K562 (cell line): ENCODE data around the gene NRG2. TPM values are rescaled to one million over a fixed set of nuclear protein-coding genes. Genes with fewer than 3 reads are reported as not detected.

Experiments used
- ARHGAP35 ChIP-seq: fragments of 450-650 bp; IDR thresholded peaks from 2 replicates; pipeline ENCODE4 v1.6.1; 2018; ENCODE audit not compliant: partially characterized antibody
- ARID1B ChIP-seq: fragments of 450-650 bp; IDR thresholded peaks from 2 replicates; pipeline ENCODE4 v1.6.1; 2016; ENCODE audit warnings: antibody characterized with exemption, mild to moderate bottlenecking, inconsistent platforms
- CBX1 ChIP-seq: sonication (generic); IDR thresholded peaks from 2 replicates; pipeline ENCODE4 v1.6.1; 2016; ENCODE audit warnings: antibody characterized with exemption, low read depth, mild to moderate bottlenecking
- DDX20 ChIP-seq: fragments of 450-650 bp; IDR thresholded peaks from 2 replicates; pipeline ENCODE4 v1.6.1; 2016; ENCODE audit warnings: missing genetic modification characterization, low read depth, mild to moderate bottlenecking, missing compliant biosample characterization, moderate library complexity
- HDAC1 ChIP-seq, 2 experiments: fragments of 450-650 bp; IDR thresholded peaks; 2 replicates each; pipeline ENCODE4 v1.6.1; 2016 to 2017; ENCODE audit warnings: inconsistent platforms in 1 of 2, mild to moderate bottlenecking in 1 of 2, moderate library complexity in 1 of 2
- HNRNPUL1 ChIP-seq: fragments of 200-400 bp; formaldehyde crosslinking; IDR thresholded peaks from 2 replicates; pipeline ENCODE4 v1.6.1; 2017; ENCODE audit warnings: low read length
- JUND ChIP-seq, 2 experiments: IDR thresholded peaks; 2 replicates in 1 of 2; 3 replicates in 1 of 2; pipeline ENCODE4 v1.6.1; 2011; ENCODE audit warnings: borderline replicate concordance in 2 of 2, low read depth in 2 of 2, low read length in 2 of 2, improper control_type of control experiment in 1 of 2, missing biosample characterization in 1 of 2, missing genetic modification characterization in 1 of 2, missing genetic modification reagents in 1 of 2
- MAFF ChIP-seq: IDR thresholded peaks from 2 replicates; pipeline ENCODE4 v1.6.1; 2012; ENCODE audit warnings: low read length, improper control_type of control experiment
- MBD2 ChIP-seq: sonication (generic); IDR thresholded peaks from 2 replicates; pipeline ENCODE4 v1.6.1; 2016; ENCODE audit warnings: low read depth, borderline replicate concordance
- NFATC3 ChIP-seq: fragments of 450-650 bp; IDR thresholded peaks from 2 replicates; pipeline ENCODE4 v1.6.1; 2017; ENCODE audit warnings: mild to moderate bottlenecking
- POLR3A ChIP-seq: IDR thresholded peaks from 2 replicates; pipeline ENCODE4 v1.6.1; 2011; ENCODE audit warnings: borderline replicate concordance, mild to moderate bottlenecking, moderate library complexity; ENCODE audit not compliant: insufficient read length, insufficient read depth; ENCODE audit errors: extremely low read depth
- SIN3B ChIP-seq: fragments of 450-650 bp; IDR thresholded peaks from 2 replicates; pipeline ENCODE4 v1.6.1; 2017; ENCODE audit warnings: low read depth, mild to moderate bottlenecking, moderate library complexity
- TEAD1 ChIP-seq, 2 experiments: fragments of 450-650 bp in 1 of 2; sonication (generic) in 1 of 2; formaldehyde crosslinking; IDR thresholded peaks; 2 replicates each; pipeline versions ENCODE4 v1.4.0 to v1.8.0; 2020 to 2022; ENCODE audit warnings: mild to moderate bottlenecking in 2 of 2, missing genetic modification reagents in 1 of 2
- THRAP3 ChIP-seq: fragments of 450-650 bp; IDR thresholded peaks from 2 replicates; pipeline ENCODE4 v1.6.1; 2016; ENCODE audit warnings: mild to moderate bottlenecking, inconsistent platforms, borderline replicate concordance
- U2AF1 ChIP-seq: fragments of 200-400 bp; formaldehyde crosslinking; optimal IDR thresholded peaks from 2 replicates; pipeline ENCODE3; 2017; ENCODE audit warnings: mild to moderate bottlenecking, low read depth, low read length, moderate library complexity
- ZNF384 ChIP-seq: IDR thresholded peaks from 2 replicates; pipeline ENCODE4 v1.6.1; 2012; ENCODE audit warnings: low read depth, low read length, improper control_type of control experiment
- ZNF436 ChIP-seq: fragments of 250-450, 450-650 bp; sonication (Bioruptor Pico); formaldehyde crosslinking; IDR thresholded peaks from 2 replicates; pipeline ENCODE4 v1.7.0; 2020; ENCODE audit warnings: mild to moderate bottlenecking
- polyA plus RNA-seq, 8 experiments: library from polyadenylated mRNA; depleted of rRNA in 4 of 8; stranded (reverse) in 5 of 8; unstranded in 3 of 8; fragments of >200 nt; fragmentation: Nextera tagmentation in 2 of 8; fragmentation: Illumina TruSeq in 1 of 8; extraction: Ambion mirVana in 2 of 8; extraction: Trizol in 1 of 8; gene quantifications; 2 replicates each; pipeline versions ENCODE4 v1.2.1 to v1.2.3, GENCODE V29; 2011 to 2014; ENCODE audit warnings: inconsistent platforms in 1 of 8, missing spikeins in 1 of 8
- total RNA-seq, 7 experiments: library from RNA; depleted of rRNA in 6 of 7; stranded (reverse); fragments of >200 nt in 6 of 7; fragmentation: Illumina TruSeq in 2 of 7; extraction: Trizol in 2 of 7; gene quantifications; 2 replicates each; pipeline versions ENCODE4 v1.2.1 to v1.2.3, GENCODE V29; 2011 to 2021; ENCODE audit warnings: low replicate concordance in 1 of 7
- TF ChIP-seq, protein P1 (sequence below): sonication (generic); formaldehyde crosslinking; IDR thresholded peaks from 2 replicates; pipeline ENCODE4 v1.8.1; 2023; ENCODE audit warnings: mild to moderate bottlenecking, missing genetic modification reagents
- TF ChIP-seq, protein P2 (sequence below): IDR thresholded peaks from 2 replicates; pipeline ENCODE4 v1.6.1; 2011; ENCODE audit not compliant: insufficient read length; ENCODE audit errors: extremely low read depth
- TF ChIP-seq, protein P3 (sequence below), 2 experiments: IDR thresholded peaks; 2 replicates each; pipeline ENCODE4 v1.6.1; 2012; ENCODE audit warnings: improper control_type of control experiment in 2 of 2, low read depth in 2 of 2, low read length in 2 of 2, borderline replicate concordance in 1 of 2
- TF ChIP-seq, protein P4 (sequence below): sonication (generic); formaldehyde crosslinking; IDR thresholded peaks from 2 replicates; pipeline ENCODE4 v1.8.0; 2022; ENCODE audit warnings: mild to moderate bottlenecking, missing genetic modification reagents

Gene NRG2
- total and polyA plus RNA-seq, 9 of the 15 experiments (the other 6 are each of a cell fraction or from before 2014, with no cell fraction given): not detected

DNA sequence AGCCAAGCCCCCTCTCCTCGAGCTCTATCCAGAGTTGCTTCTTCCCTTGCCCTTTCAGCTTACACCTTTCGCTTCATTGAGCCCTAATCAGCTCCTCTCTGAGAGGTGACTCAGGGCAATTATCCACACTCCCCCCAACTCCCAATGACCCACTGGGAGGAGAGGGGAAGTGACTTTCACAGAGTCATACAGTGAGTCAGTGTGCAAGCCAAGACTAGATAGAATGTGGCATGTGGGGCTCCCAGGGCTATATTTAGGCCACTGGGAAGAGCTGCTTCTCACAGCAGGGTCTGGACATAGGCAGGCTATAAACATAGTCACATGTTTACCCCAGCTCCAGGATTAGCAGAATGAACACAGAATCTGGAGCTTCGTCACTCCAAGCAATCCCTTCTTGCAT is 57.4 kb downstream of the NRG2 start (continued):
- TF ChIP-seq, protein P1, sequence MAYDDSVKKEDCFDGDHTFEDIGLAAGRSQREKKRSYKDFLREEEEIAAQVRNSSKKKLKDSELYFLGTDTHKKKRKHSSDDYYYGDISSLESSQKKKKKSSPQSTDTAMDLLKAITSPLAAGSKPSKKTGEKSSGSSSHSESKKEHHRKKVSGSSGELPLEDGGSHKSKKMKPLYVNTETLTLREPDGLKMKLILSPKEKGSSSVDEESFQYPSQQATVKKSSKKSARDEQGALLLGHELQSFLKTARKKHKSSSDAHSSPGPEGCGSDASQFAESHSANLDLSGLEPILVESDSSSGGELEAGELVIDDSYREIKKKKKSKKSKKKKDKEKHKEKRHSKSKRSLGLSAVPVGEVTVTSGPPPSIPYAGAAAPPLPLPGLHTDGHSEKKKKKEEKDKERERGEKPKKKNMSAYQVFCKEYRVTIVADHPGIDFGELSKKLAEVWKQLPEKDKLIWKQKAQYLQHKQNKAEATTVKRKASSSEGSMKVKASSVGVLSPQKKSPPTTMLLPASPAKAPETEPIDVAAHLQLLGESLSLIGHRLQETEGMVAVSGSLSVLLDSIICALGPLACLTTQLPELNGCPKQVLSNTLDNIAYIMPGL (CRISPR knock-in tag): no peak
- TF ChIP-seq TEAD1 (CRISPR knock-in tag; IDR thresholded peaks at IDR 0.05) (no peak), JUND (IDR thresholded peaks at IDR 0.05; ENCODE audit: borderline replicate concordance, low read depth, low read length) (peak; percentile 86), JUND (tag; IDR thresholded peaks at IDR 0.05; ENCODE audit: borderline replicate concordance, low read depth, low read length) (peak; percentile 77; the same call in 1 of the 3 replicates), ARHGAP35 (no peak), POLR3A (no peak), MAFF (peak; percentile 57; the same call in 1 of the 2 replicates), THRAP3 (no peak), DDX20 (no peak), SIN3B (no peak), U2AF1 (no peak), ZNF436 (no peak), ZNF384 (no peak), MBD2 (no peak), HDAC1 (IDR thresholded peaks at IDR 0.05) (no peak), NFATC3 (no peak), ARID1B (peak; percentile 77), CBX1 (no peak), HNRNPUL1 (no peak)
- TF ChIP-seq, protein P2, sequence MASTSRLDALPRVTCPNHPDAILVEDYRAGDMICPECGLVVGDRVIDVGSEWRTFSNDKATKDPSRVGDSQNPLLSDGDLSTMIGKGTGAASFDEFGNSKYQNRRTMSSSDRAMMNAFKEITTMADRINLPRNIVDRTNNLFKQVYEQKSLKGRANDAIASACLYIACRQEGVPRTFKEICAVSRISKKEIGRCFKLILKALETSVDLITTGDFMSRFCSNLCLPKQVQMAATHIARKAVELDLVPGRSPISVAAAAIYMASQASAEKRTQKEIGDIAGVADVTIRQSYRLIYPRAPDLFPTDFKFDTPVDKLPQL: no peak
- TF ChIP-seq, protein P3, sequence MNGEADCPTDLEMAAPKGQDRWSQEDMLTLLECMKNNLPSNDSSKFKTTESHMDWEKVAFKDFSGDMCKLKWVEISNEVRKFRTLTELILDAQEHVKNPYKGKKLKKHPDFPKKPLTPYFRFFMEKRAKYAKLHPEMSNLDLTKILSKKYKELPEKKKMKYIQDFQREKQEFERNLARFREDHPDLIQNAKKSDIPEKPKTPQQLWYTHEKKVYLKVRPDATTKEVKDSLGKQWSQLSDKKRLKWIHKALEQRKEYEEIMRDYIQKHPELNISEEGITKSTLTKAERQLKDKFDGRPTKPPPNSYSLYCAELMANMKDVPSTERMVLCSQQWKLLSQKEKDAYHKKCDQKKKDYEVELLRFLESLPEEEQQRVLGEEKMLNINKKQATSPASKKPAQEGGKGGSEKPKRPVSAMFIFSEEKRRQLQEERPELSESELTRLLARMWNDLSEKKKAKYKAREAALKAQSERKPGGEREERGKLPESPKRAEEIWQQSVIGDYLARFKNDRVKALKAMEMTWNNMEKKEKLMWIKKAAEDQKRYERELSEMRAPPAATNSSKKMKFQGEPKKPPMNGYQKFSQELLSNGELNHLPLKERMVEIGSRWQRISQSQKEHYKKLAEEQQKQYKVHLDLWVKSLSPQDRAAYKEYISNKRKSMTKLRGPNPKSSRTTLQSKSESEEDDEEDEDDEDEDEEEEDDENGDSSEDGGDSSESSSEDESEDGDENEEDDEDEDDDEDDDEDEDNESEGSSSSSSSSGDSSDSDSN (IDR thresholded peaks at IDR 0.05; ENCODE audit: borderline replicate concordance in 1 of 2, low read depth in 2 of 2, low read length in 2 of 2): no peak
- TF ChIP-seq, protein P4, sequence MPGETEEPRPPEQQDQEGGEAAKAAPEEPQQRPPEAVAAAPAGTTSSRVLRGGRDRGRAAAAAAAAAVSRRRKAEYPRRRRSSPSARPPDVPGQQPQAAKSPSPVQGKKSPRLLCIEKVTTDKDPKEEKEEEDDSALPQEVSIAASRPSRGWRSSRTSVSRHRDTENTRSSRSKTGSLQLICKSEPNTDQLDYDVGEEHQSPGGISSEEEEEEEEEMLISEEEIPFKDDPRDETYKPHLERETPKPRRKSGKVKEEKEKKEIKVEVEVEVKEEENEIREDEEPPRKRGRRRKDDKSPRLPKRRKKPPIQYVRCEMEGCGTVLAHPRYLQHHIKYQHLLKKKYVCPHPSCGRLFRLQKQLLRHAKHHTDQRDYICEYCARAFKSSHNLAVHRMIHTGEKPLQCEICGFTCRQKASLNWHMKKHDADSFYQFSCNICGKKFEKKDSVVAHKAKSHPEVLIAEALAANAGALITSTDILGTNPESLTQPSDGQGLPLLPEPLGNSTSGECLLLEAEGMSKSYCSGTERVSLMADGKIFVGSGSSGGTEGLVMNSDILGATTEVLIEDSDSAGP (CRISPR knock-in tag): no peak
